Retina (tissue), 1 donor: ENCODE data around the gene RRBP1.
"Not testable (repeated sequence)": the region's sequence is repeated elsewhere in the genome, so short reads cannot be mapped to it uniquely, and the experiment has no call there.

Source experiments
- DNase-seq: peaks from one replicate; pipeline ENCODE4 v3.0.0-alpha.2; 2016

RRBP1 gene

GRCh38 chr20:17662333-17663039 lies 19.6 kb downstream of the RRBP1 start:
- DNase-seq, result no peak

- DNase-seq, result no peak
These were observed 20.8 kb downstream of the RRBP1 start for GRCh38 chr20:17661121-17661744.

DNA sequence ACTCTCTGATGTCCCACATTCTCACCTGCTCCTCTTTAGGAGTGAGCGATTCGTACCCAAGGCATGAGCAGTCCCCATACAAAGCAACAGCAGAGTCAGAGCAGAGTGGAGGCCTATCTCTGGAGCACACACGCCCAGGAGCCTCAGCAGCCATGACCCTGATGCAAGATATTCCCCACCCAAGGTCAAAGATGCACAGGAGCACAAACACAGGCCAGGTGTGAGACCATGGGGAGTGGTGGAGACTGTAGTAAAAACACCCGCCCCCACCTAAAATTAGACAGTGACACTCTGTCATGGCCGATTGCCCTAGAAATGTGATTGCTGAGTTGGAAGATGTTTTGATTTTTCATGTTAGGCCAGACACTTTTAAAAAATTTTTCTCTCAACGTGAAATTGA lies 21.4 kb downstream of the RRBP1 start:
- DNase-seq, result no peak

GRCh38 chr20:17659801-17660200 lies 22.2 kb downstream of the RRBP1 start:
- DNase-seq, result no peak

- not testable (repeated sequence) for DNase-seq
These were observed 22.7 kb downstream of the RRBP1 start for GRCh38 chr20:17659344-17659743.

GRCh38 chr20:17658648-17658993 lies 23.4 kb downstream of the RRBP1 start:
- DNase-seq, result no peak

- DNase-seq, result no peak
These were observed 24.0 kb downstream of the RRBP1 start for GRCh38 chr20:17657898-17658647.

- DNase-seq, result no peak
These were observed 24.8 kb downstream of the RRBP1 start for GRCh38 chr20:17657079-17657825.

DNA sequence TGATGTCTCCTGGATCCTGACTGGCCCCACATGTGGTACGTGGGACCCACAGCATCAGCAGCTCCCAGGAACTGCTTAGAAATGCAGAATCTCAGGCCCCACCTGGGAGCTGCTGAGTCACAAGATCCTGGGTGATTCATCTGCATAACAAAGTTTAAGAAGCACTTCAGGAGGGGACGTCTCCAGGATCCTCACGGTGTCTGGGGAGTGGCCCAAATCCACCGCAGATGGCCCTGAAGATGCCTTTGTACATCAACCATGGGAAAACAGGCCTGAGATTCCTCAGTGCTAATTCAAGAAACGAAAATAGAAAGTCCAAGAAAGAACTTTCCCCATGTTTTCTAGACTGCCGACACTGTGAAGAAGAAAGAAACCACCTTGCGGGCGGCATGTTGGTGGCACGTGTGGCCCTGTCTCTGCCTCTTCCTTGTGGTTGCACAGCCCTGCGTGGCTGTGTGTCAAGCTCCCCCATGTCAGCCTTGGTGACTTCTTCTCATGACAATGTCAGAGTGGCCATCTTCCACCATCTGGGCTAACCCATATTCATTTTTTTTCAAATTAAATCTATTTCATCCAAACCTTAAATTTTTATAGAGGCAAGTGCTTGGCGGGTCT lies 26.1 kb downstream of the RRBP1 start:
- DNase-seq, result no peak

GRCh38 chr20:17655286-17655651 lies 26.8 kb downstream of the RRBP1 start:
- DNase-seq, result no peak

DNA sequence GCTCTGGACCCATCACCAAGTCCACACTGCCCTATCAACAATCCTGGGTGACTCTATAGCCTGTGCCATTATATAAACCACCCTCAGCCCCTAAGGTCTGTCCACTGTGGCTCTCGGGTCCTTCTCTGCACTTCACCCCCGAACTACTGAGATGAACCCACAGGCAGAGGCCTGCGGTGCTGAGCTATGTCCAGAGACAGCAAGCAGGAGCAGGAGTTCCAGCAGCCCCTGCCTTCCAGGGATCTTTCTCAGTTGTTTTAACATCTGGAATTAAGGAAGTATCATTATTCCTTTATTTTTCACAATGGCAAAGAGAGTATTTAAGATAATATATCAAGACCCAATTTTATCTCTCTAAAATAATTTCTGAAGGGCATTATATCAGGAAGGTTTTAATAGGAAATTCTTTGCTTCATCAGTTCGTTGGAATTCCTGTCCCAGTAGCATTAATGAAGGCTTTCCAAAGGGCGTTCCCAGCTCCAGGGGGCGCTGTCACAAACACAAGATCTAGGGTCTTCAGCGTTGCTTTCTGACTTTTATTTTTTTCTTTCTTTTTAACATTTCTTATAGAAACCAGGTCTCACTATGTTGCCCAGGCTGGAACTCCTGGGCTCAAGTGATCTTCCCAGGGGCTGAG lies 27.3 kb downstream of the RRBP1 start:
- no peak for DNase-seq

DNA sequence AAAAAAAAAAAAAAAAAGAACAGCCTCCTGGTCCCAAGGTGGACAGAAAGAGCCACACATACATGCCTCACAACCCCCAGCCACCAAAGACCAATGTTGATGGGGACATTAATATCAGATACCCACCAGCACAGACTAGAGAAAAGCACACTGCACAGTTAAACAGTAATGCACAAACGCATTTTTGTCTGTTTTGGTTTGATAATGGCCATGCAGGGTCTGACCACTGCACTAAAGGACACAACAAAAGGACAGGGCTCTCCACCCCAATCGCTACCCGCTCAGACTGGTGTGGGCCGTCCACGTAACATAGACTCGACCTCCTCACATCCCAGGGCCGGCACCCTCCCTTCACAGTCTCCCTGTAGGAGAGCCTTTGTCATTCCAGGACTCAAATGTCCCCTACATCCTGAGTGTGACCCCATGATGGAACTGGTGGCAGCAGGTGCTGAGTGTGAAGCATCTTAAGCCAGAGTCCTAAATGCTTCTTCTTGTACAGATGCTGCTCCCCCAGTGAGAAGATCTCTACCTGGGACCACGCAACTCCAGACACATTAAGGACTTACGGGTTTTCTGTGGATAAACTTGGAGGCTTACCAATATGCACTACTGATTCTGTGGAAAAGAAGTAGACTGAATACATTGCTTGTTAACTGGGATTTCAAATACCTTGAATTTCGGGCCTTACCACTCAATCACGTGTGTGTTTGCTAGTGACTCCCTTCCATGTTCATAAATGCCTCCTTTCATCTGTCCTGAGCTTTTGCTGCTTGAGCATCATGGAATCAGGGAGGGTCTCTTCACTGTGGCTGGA lies 28.0 kb downstream of the RRBP1 start:
- no peak for DNase-seq

DNA sequence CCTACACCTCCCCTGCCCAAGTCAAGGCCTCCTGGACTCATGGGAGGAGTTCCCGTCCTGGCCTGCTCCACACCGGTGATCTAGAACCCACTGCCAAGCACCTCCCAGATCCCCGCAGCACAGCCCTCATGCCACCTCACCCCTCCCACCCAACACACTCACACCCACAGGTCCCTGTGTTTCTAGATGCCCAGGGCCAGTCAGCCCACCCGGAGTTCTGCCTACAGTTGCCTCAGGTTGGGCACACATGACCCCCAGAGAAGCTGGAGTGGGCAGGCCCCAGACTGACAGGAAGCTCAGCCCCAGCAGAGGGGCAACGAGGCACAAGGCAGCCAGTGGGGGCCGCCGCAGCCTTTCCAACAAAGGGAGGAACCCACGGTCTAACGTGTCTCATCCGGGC lies 29.6 kb downstream of the RRBP1 start:
- DNase-seq, result no peak

- DNase-seq, result no peak
These were observed 30.2 kb downstream of the RRBP1 start for GRCh38 chr20:17651760-17652388.

- DNase-seq, result no peak
These were observed 30.8 kb downstream of the RRBP1 start for GRCh38 chr20:17651129-17651759.

DNA sequence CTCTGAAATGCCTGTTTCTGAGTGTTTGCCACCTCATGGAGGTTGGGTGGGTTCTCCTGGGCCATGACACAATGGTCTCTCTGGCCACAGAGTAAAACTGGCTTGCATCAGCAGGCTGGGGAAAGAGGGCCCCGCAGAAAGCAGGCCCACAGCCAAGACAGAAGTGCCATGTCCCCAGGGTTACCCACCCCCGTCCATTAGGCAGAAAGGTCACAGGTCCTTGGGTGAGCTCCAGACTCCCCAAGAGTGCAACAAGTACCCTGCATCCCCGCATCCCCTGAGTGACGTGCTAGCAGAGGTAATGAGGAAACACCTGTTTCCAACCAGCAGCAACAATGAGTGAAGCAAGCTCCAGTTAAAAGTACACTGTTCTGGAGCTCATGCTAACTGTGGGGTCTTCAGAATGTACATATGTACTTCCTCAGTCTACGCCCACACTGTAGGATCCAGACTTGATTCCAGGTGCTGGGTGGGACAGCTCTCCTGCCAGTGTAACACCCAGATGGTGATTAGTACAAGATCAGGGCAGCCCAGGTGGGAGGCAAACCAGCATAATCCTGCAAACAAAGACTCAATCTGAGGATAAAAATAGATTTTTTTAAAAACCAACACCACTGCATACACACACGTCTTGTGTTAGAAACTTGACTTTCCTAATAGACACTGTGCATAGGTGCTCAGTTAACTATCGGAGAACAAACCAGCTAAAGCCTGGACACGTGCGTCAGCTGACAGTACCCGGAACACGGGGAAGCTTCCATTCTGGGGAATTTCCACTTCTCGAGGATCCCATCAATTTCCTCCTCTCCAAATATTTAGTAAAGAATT lies 31.5 kb downstream of the RRBP1 start:
- DNase-seq, result no peak

- DNase-seq, result no peak
These were observed 33.0 kb downstream of the RRBP1 start for GRCh38 chr20:17648791-17649730.

GRCh38 chr20:17648315-17648646 lies 33.8 kb downstream of the RRBP1 start:
- DNase-seq, result no peak
